ENCODE measurements around the gene APBB2. TPM values are rescaled to one million over a fixed set of nuclear protein-coding genes. Genes with fewer than 3 reads are reported as not detected.

Gene APBB2
- total RNA-seq, 3 donors from 2014 or later (not counting 1 experiment from before 2014, with no cell fraction given), result 0.38 to 0.48 TPM; not detected in 1

- peak; percentile 58 to 68 (median 62) for ATAC-seq
- 60% methylated on average over 16 of the region's 17 CpGs for WGBS (ENCODE audit: insufficient coverage)
- TF ChIP-seq CTCF (IDR thresholded peaks at IDR 0.05), result no peak
- Mint-ChIP-seq H3K36me3 (no peaks in the 10 kb centered on the region), H3K27me3 (ENCODE audit: low read depth in 2 of 2) (no peaks in the 10 kb centered on the region), H3K27ac (peak overlapping the region in 1 of 2 donors; percentile 21), H3K4me3 (no peak overlapping the region), H3K9me3 (no peaks in the 10 kb centered on the region), H3K4me1 (peaks cover 6 to 9% of the 10 kb centered on the region in 2 donors)
- Histone ChIP-seq H3K36me3 (ENCODE audit: control insufficient read depth, insufficient read depth, low read length) (no peaks in the 10 kb centered on the region), H3K4me3 (ENCODE audit: low read length) (no peak overlapping the region), H3K9me3 (ENCODE audit: control insufficient read depth, insufficient read depth, low read length) (no peaks in the 10 kb centered on the region), H3K27me3 (ENCODE audit: control insufficient read depth, insufficient read depth, low read length) (no peaks in the 10 kb centered on the region), H3K4me1 (ENCODE audit: control insufficient read depth, insufficient read depth, low read length) (no peaks in the 10 kb centered on the region), H3K27ac (ENCODE audit: low read length) (no peak overlapping the region)
- DNase-seq, result no peak
- intact Hi-C loops (cut with micrococcal nuclease), result no loop called here
Observed at GRCh38 chr4:40992472-40993295, 221.7 kb downstream of the APBB2 start.

DNA sequence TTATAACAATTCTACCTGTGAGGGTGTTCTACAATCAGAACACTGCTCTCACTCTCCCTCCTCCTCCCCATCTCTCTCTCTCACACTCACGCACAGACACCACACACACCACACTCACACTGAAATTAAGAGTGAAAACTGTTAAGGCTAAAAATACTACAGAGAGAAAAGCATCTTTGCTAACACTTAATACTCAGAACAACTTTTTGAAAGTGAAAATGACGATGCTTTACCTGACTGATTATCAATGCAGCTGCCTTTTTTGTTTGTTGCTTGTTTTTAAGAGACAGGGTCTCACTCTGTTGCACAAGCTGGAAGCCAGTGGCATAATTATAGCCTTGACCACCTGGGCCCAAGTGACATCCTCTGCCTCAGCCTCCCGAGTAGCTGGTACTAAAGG is 222.4 kb downstream of the APBB2 start:
- Histone ChIP-seq H3K27ac (ENCODE audit: low read length) (no peak overlapping the region), H3K27me3 (ENCODE audit: control insufficient read depth, insufficient read depth, low read length) (no peaks in the 10 kb centered on the region), H3K4me1 (ENCODE audit: control insufficient read depth, insufficient read depth, low read length) (no peaks in the 10 kb centered on the region), H3K4me3 (ENCODE audit: low read length) (no peak overlapping the region), H3K36me3 (ENCODE audit: control insufficient read depth, insufficient read depth, low read length) (no peaks in the 10 kb centered on the region), H3K9me3 (ENCODE audit: control insufficient read depth, insufficient read depth, low read length) (no peaks in the 10 kb centered on the region)
- DNase-seq (no peak), ATAC-seq (no peak)
- Mint-ChIP-seq H3K27me3 (ENCODE audit: low read depth in 2 of 2) (no peaks in the 10 kb centered on the region), H3K27ac (no peak overlapping the region), H3K9me3 (no peaks in the 10 kb centered on the region), H3K4me1 (peaks cover 6 to 9% of the 10 kb centered on the region in 2 donors), H3K4me3 (no peak overlapping the region), H3K36me3 (no peaks in the 10 kb centered on the region)
- intact Hi-C loops (cut with micrococcal nuclease), result no loop called here
- WGBS (ENCODE audit: insufficient coverage), result 77% methylated on average over 3 of the region's 3 CpGs
- no peak for TF ChIP-seq CTCF (IDR thresholded peaks at IDR 0.05)

DNA sequence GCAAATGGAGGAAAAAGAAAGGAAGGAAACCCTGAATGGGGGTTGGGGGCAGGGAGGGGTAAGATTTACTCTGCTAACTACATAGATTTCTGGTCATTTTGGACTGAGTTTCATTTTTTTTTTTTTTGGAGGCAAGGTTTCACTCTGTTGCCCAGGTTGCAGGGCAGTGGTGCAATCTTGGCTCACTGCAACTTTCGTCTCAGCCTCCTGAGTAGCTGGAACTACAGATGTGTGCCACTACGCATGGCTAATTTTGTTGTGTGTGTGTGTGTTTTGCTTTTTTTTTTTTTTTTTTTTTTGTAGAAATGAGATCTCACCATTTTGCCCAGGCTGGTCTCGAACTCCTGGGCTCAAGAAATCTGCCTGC is 223.5 kb downstream of the APBB2 start:
- Mint-ChIP-seq H3K4me1 (peaks cover 6 to 9% of the 10 kb centered on the region in 2 donors), H3K4me3 (no peak overlapping the region), H3K27ac (no peak overlapping the region), H3K27me3 (ENCODE audit: low read depth in 2 of 2) (no peaks in the 10 kb centered on the region), H3K36me3 (no peaks in the 10 kb centered on the region), H3K9me3 (no peaks in the 10 kb centered on the region)
- WGBS (ENCODE audit: insufficient coverage), result 75% methylated on average over 3 of the region's 3 CpGs
- DNase-seq (no peak), ATAC-seq (no peak)
- H3K27me3 ChIP-seq (ENCODE audit: control insufficient read depth, insufficient read depth, low read length), result no peaks in the 10 kb centered on the region
- TF ChIP-seq CTCF (IDR thresholded peaks at IDR 0.05), result no peak
- no peak overlapping the region for H3K27ac ChIP-seq (ENCODE audit: low read length)
- H3K4me3 ChIP-seq (ENCODE audit: low read length), result no peak overlapping the region
- intact Hi-C loops (cut with micrococcal nuclease), result no loop called here
- H3K9me3 ChIP-seq (ENCODE audit: control insufficient read depth, insufficient read depth, low read length), result no peaks in the 10 kb centered on the region
- H3K4me1 ChIP-seq (ENCODE audit: control insufficient read depth, insufficient read depth, low read length), result no peaks in the 10 kb centered on the region
- no peaks in the 10 kb centered on the region for H3K36me3 ChIP-seq (ENCODE audit: control insufficient read depth, insufficient read depth, low read length)

Measured in natural killer cell (primary cell).